Measurements from ENCODE around the gene BPIFA2. TPM values are rescaled to one million over a fixed set of nuclear protein-coding genes. Genes with fewer than 3 reads are reported as not detected.

BPIFA2 gene
- total RNA-seq, 4 donors from 2014 or later = 2.2 TPM; not detected in 3

DNA sequence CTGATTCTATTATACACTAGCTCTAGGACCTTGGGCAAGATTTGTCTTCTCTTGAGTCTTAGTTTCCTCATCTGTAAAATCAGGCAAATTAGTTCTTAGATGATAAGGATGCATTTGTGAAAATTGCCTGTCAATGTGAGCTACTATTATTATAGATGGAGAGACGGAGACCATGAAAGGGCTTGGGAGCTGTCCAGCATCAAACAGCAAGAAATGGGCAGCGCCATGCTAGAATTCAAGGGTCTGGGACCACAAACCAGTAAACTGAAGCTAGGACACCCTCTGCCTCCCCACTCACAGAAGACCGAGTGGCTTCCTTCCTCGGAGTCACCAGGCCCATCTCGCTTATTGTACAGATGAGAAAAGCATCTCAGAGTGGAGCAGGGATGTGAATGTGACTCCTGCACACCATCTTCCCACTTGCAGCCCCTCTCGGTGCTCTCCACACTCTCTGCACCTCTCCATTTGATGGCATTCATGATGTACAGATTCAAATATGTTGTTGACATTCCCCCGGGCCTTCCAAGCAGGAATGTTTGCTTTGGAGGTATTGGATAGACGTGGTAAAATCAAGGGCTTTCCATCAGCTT lies 25.0 kb downstream of the BPIFA2 start:
- H3K4me3 ChIP-seq = no peak overlapping the region
- TF ChIP-seq, protein P1, sequence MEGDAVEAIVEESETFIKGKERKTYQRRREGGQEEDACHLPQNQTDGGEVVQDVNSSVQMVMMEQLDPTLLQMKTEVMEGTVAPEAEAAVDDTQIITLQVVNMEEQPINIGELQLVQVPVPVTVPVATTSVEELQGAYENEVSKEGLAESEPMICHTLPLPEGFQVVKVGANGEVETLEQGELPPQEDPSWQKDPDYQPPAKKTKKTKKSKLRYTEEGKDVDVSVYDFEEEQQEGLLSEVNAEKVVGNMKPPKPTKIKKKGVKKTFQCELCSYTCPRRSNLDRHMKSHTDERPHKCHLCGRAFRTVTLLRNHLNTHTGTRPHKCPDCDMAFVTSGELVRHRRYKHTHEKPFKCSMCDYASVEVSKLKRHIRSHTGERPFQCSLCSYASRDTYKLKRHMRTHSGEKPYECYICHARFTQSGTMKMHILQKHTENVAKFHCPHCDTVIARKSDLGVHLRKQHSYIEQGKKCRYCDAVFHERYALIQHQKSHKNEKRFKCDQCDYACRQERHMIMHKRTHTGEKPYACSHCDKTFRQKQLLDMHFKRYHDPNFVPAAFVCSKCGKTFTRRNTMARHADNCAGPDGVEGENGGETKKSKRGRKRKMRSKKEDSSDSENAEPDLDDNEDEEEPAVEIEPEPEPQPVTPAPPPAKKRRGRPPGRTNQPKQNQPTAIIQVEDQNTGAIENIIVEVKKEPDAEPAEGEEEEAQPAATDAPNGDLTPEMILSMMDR (IDR thresholded peaks at IDR 0.05) = no peak
- no peak for TF ChIP-seq EP300 (IDR thresholded peaks at IDR 0.05)
- no peak for TF ChIP-seq POLR2A (IDR thresholded peaks at IDR 0.05)
- no peaks in the 10 kb centered on the region for H3K36me3 ChIP-seq
- no peaks in the 10 kb centered on the region for H3K27me3 ChIP-seq
- no peaks in the 10 kb centered on the region for H3K9me3 ChIP-seq
- DNase-seq (ENCODE audit: low spot score in 2 of 2) = no peak
- H3K27ac ChIP-seq = no peak overlapping the region
- 61 to 68% methylated on average over 8 of the region's 8 CpGs for WGBS, 2 donors
- H3K4me1 ChIP-seq = no peaks in the 10 kb centered on the region

DNA sequence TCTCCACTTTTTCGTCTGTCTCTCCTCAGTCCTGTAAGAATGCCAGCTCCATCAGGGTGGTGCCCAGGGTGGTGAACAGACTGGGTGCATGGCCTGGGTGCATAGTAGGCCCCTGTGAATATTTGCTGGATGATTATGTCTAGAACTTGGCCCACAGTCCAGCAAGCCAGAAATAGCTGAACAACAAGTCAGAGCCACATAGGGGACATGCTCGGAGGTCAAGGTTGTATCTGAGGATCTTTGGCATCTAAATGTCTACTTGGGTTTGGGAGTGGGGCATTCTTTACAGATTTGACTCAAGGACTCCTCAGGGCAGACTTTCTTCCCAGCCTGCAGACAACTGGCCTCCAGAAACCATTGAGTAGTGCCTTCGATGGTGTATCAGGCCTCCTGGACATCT lies 31.1 kb downstream of the BPIFA2 start:
- no peaks in the 10 kb centered on the region for H3K27me3 ChIP-seq
- TF ChIP-seq, protein P1 (IDR thresholded peaks at IDR 0.05) = no peak
- TF ChIP-seq EP300 (IDR thresholded peaks at IDR 0.05) (no peak), POLR2A (IDR thresholded peaks at IDR 0.05) (no peak)
- no peak overlapping the region for H3K4me3 ChIP-seq
- no peaks in the 10 kb centered on the region for H3K36me3 ChIP-seq
- H3K4me1 ChIP-seq = no peaks in the 10 kb centered on the region
- WGBS, 2 donors = 65 to 88% methylated on average over 3 of the region's 3 CpGs
- DNase-seq (ENCODE audit: low spot score in 2 of 2) = no peak
- H3K27ac ChIP-seq = no peak overlapping the region
- H3K9me3 ChIP-seq = no peaks in the 10 kb centered on the region

DNA sequence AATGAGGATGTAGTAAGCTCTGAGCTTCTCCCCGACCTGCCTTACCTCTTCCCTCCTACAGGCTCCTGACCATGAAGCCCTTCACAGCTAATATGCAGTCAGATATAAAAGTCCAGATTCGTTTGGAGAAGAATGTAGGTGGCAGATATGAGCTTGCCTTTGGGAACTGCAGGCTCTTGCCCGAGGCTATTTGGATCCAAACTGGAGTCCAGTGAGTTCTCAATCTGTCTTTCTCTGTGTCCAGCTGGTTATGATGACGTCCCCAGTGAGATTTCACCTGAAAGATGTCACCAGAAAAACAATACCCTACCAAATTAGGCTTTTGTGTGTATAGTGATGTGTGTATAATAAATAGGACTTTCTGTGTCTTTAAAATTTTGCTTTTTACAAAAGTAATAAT lies 34.5 kb downstream of the BPIFA2 start:
- TF ChIP-seq EP300 (IDR thresholded peaks at IDR 0.05) (no peak), POLR2A (IDR thresholded peaks at IDR 0.05) (no peak)
- TF ChIP-seq, protein P1 (IDR thresholded peaks at IDR 0.05) = no peak
- WGBS, 2 donors = 48 to 56% methylated on average over 4 of the region's 4 CpGs
- Histone ChIP-seq H3K36me3 (no peaks in the 10 kb centered on the region), H3K27me3 (no peaks in the 10 kb centered on the region), H3K27ac (no peak overlapping the region), H3K4me1 (no peaks in the 10 kb centered on the region), H3K9me3 (no peaks in the 10 kb centered on the region), H3K4me3 (no peak overlapping the region)
- no peak for DNase-seq (ENCODE audit: low spot score in 2 of 2)

DNA sequence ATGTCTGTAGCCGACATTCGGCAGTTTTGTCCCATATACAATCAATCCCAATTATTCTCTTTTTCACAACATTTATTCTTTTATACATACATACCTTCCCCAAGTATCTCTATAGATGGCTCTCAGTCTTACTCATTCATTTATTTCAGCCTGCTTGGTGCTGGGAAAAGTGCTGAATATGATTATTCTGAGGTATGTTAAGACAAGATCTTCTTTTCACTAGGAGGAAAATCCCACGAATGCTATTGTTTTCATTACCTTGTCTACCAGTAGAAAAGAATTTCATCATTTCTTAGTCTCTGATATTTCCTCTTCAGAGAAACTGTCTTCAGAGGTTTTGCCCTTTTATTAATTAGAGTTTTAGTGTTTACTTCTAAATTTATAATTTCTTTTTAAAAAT lies 35.5 kb downstream of the BPIFA2 start:
- Histone ChIP-seq H3K4me3 (no peak overlapping the region), H3K36me3 (no peaks in the 10 kb centered on the region), H3K4me1 (no peaks in the 10 kb centered on the region), H3K9me3 (no peaks in the 10 kb centered on the region), H3K27me3 (no peaks in the 10 kb centered on the region), H3K27ac (no peak overlapping the region)
- DNase-seq (ENCODE audit: low spot score in 2 of 2) = no peak
- WGBS, 2 donors = 84 to 88% methylated on average over 3 of the region's 3 CpGs
- TF ChIP-seq POLR2A (IDR thresholded peaks at IDR 0.05) (no peak), EP300 (IDR thresholded peaks at IDR 0.05) (no peak)
- TF ChIP-seq, protein P1 (IDR thresholded peaks at IDR 0.05) = no peak

DNA sequence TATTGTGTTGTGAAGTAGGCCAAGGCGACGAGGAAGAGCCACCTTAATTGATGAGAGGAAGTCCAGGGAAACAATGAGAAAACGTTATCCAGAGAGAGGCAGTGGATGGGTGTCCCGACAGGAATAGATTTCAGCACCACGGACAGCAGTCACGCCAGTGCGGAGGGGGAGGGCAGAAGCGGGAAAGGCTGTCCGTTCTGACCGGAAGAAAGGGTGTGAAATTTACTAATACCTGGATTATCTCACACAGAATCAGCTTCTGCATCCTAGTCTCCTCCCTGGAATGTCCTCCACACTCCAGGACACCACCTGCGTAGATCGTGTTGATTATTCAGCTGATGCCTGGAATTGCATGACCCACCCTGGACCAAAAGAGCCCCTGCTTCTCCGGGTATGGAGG lies 41.8 kb downstream of the BPIFA2 start:
- H3K9me3 ChIP-seq = no peaks in the 10 kb centered on the region
- H3K27ac ChIP-seq = no peak overlapping the region
- WGBS, 2 donors = 5 to 6% methylated on average over 13 of the region's 13 CpGs
- no peak for TF ChIP-seq EP300 (IDR thresholded peaks at IDR 0.05)
- TF ChIP-seq, protein P1 (IDR thresholded peaks at IDR 0.05) = no peak
- no peak for TF ChIP-seq POLR2A (IDR thresholded peaks at IDR 0.05)
- H3K4me3 ChIP-seq = no peak overlapping the region
- H3K27me3 ChIP-seq = no peaks in the 10 kb centered on the region
- H3K4me1 ChIP-seq = no peaks in the 10 kb centered on the region
- H3K36me3 ChIP-seq = no peaks in the 10 kb centered on the region
- DNase-seq (ENCODE audit: low spot score in 2 of 2) = peak; percentile 14 to 63
